Adrenal gland (tissue), 12 donors: ENCODE measurements around the gene SP4. TPM values are rescaled to one million over a fixed set of nuclear protein-coding genes. Genes with fewer than 3 reads are reported as not detected.

Experiments
- DNase-seq, 7 donors: peaks; one replicate each; pipeline ENCODE4 v3.0.0-alpha.2; 2019 to 2020
- H3K27ac ChIP-seq, 5 donors: fragments of 200-600 bp; sonication (generic) in 4 of 5; 1 replicate in 3 of 5; 2 replicates in 2 of 5; pipeline versions ENCODE4 v1.5.1 to v1.8.0; 2016 to 2020; ENCODE audit warnings: mild to moderate bottlenecking in 1 of 5
- H3K27me3 ChIP-seq: fragments of 200-600 bp; 2 replicates; pipeline ENCODE4 v1.8.0; 2021
- H3K36me3 ChIP-seq, 2 donors: fragments of 200-600 bp; replicated peaks in 1 of 2; 1 replicate in 1 of 2; 2 replicates in 1 of 2; pipeline versions ENCODE4 v1.5.1 to v1.8.0; 2018 to 2022
- H3K4me1 ChIP-seq, 2 donors: fragments of 200-600 bp; replicated peaks in 1 of 2; 1 replicate in 1 of 2; 2 replicates in 1 of 2; pipeline versions ENCODE4 v1.5.1 to v1.8.0; 2018 to 2021
- H3K4me3 ChIP-seq, 4 donors: fragments of 200-600 bp; sonication (generic) in 3 of 4; one replicate each; pipeline ENCODE4 v1.5.1; 2016 to 2018
- H3K9me3 ChIP-seq, 3 donors: fragments of 200-600 bp; sonication (generic) in 1 of 3; replicated peaks in 1 of 3; 1 replicate in 2 of 3; 2 replicates in 1 of 3; pipeline versions ENCODE4 v1.5.1 to v1.8.0; 2016 to 2021
- POLR2A ChIP-seq, 2 donors: fragments of 450-650 bp; IDR thresholded peaks; one replicate each; pipeline ENCODE4 v1.6.1; 2017; ENCODE audit warnings: antibody characterized with exemption in 2 of 2, mild to moderate bottlenecking in 2 of 2, moderate library complexity in 1 of 2
- WGBS, 4 donors: extraction: QIAGEN DNeasy Blood & Tissue Kit in 2 of 4; methylation state at CpG; one replicate each; pipeline versions ENCODE4 v1.1.5 to v1.1.7; 2013 to 2017; 5-methylcytosine and 5-hydroxymethylcytosine counted together
- intact Hi-C, 2 donors: fragments of 100-400 bp; cut with DNase I; formaldehyde crosslinking; loops; one replicate each; pipeline versions ENCODE4 v1.14.1 to v1.15.0; 2022 to 2023
- polyA plus RNA-seq, 3 donors: library from polyadenylated mRNA; stranded (reverse); fragments of 200-250 nt in 2 of 3; fragments of 350-450 nt in 1 of 3; fragmentation: Illumina TruSeq in 1 of 3; extraction: RNeasy Lipid Tissue Mini Kit (QIAGEN cat#74804) in 1 of 3; gene quantifications; one replicate each; pipeline ENCODE4 v1.2.3, GENCODE V29; 2013 to 2014
- total RNA-seq, 9 donors: library from RNA; depleted of rRNA in 4 of 9; stranded (reverse); fragments of >200 nt in 4 of 9; fragments of 120-200 nt in 1 of 9; fragmentation: NEBNext Ultra II Directional in 1 of 9; extraction: Animal tissue kit (Norgen Biotek cat#: 25700) in 1 of 9; gene quantifications; one replicate each; pipeline versions ENCODE4 v1.1.0 to v1.2.4, GENCODE V29; 2013 to 2023
- TF ChIP-seq, protein P1 (sequence below), 6 experiments: fragments of 450-650 bp in 4 of 6; fragments of 200-600 bp in 2 of 6; sonication (generic) in 1 of 6; IDR thresholded peaks; 1 replicate in 5 of 6; 2 replicates in 1 of 6; pipeline versions ENCODE4 v1.5.1 to v1.8.0; 2016 to 2021; ENCODE audit warnings: antibody characterized with exemption in 6 of 6, mild to moderate bottlenecking in 2 of 6, moderate library complexity in 1 of 6
- donor health status: healthy with polysubstance abuse.
- donor health status: Bipolar disorder and iron deficiency.
- donor health status: DM: yes; HTN: yes; CAD: no.
- donor health status: DM: no; HTN: no; CAD: no.
- donor health status: DM: no; HTN: no; CAD: no.
- donor health status: DM: yes; HTN: yes; CAD: no.

SP4 gene
- total and polyA plus RNA-seq, 12 donors, result 1.8 to 11.2 (median 6.0) TPM

DNA sequence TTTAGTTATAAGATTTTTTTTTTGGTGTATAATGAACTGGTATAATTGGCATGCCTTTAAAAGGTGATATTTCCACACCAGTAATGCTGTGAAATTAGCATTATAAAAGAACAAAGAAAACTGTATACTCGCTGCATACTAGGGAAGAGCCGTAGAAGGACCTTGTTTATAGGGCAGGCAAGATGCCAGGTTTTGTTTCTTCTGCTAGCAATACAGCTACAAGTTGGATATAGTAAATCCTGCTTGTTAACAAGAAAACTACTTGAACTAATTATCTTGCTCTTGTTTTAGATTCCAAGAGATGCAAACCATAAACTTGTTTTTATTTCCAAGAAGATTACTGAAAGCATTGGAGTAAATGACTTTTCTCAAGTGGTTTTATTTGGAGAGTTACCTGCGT is 116.8 kb downstream of the SP4 start:
- Histone ChIP-seq H3K4me1 (peaks cover 0 to 13% of the 10 kb centered on the region in 2 donors), H3K9me3 (no peaks in the 10 kb centered on the region), H3K27ac (no peak overlapping the region), H3K27me3 (no peaks in the 10 kb centered on the region), H3K4me3 (no peak overlapping the region), H3K36me3 (no peaks in the 10 kb centered on the region)
- TF ChIP-seq, protein P1, sequence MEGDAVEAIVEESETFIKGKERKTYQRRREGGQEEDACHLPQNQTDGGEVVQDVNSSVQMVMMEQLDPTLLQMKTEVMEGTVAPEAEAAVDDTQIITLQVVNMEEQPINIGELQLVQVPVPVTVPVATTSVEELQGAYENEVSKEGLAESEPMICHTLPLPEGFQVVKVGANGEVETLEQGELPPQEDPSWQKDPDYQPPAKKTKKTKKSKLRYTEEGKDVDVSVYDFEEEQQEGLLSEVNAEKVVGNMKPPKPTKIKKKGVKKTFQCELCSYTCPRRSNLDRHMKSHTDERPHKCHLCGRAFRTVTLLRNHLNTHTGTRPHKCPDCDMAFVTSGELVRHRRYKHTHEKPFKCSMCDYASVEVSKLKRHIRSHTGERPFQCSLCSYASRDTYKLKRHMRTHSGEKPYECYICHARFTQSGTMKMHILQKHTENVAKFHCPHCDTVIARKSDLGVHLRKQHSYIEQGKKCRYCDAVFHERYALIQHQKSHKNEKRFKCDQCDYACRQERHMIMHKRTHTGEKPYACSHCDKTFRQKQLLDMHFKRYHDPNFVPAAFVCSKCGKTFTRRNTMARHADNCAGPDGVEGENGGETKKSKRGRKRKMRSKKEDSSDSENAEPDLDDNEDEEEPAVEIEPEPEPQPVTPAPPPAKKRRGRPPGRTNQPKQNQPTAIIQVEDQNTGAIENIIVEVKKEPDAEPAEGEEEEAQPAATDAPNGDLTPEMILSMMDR (IDR thresholded peaks at IDR 0.05), result no peak
- TF ChIP-seq POLR2A (IDR thresholded peaks at IDR 0.05), result no peak
- intact Hi-C loops, result no loop called here
- 57 to 70% (median 65%) methylated on average over 3 of the region's 3 CpGs for WGBS, 4 donors
- peak in 1 of 7 donors; percentile 13 for DNase-seq

DNA sequence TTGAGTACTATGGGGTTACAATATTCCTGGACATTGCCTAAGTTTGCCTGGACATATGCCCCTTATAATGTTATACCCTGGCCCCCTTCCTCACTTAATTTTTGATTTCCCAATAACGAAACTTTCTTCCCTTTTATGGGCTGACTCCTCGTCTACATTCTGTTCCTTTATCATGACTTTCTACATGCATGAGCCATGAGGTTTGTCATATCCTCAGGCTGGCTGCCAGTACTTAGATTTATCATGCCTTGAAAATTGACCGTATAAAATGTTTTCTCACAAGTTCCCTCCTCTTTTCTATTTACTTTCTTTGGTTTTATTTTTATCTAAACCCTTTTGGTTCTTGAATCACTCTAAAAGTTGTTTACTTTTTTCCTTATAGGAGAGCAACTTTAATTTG is 119.6 kb downstream of the SP4 start:
- no peak for DNase-seq
- Histone ChIP-seq H3K4me3 (no peak overlapping the region), H3K4me1 (peaks cover 0 to 13% of the 10 kb centered on the region in 2 donors), H3K36me3 (no peaks in the 10 kb centered on the region), H3K27ac (no peak overlapping the region), H3K9me3 (no peaks in the 10 kb centered on the region), H3K27me3 (no peaks in the 10 kb centered on the region)
- WGBS, 4 donors, result 28 to 34% (median 33%) methylated on average over 3 of the region's 3 CpGs
- intact Hi-C loops, result no loop called here
- TF ChIP-seq POLR2A (IDR thresholded peaks at IDR 0.05), result no peak
- TF ChIP-seq, protein P1 (IDR thresholded peaks at IDR 0.05), result no peak

DNA sequence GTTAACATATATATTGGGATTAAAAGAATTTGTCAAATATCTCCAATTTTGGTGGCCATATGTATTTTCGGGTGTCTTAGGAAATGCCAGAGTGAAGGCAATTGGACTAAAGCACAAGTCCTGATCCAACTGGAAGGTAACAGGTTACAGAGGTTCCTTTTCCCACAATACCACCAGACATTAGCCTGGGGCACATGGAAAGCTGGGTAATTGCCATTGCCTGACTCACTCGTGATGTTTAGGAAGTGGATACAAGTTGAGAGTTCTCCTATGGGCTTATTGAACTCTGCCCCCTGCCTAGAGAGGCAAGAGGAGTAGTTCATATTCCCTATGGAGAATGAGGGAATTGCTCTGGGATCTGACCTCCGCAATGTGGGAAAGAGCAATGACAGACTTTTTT is 120.6 kb downstream of the SP4 start:
- 64 to 92% (median 82%) methylated on average over 3 of the region's 3 CpGs for WGBS, 4 donors
- H3K27me3 ChIP-seq, result no peaks in the 10 kb centered on the region
- intact Hi-C loops, result no loop called here

DNA sequence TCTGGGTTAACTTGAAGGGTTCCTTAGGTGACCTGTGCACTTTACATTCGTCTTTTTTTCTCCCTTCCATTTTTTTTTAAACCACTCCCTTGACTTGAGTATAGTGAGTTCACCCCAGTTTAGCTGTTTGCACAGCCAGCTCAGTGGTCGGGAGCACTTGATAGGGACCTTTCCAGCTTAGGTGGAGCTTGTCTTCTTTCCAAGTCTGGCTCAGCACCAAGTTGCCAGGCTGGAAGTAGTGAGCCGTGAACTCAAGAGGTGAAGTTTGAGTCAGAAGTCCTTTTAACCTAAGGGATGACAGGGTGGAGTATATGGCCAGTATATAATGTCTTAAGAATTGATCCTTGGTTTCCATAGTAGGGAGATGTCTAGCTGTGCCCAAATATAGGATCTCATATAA is 122.2 kb downstream of the SP4 start:
- no peak for TF ChIP-seq POLR2A (IDR thresholded peaks at IDR 0.05)
- TF ChIP-seq, protein P1 (IDR thresholded peaks at IDR 0.05), result no peak
- no peaks in the 10 kb centered on the region for H3K9me3 ChIP-seq
- intact Hi-C loops, result no loop called here
- WGBS, 4 donors, result 81 to 95% (median 91%) methylated on average over 3 of the region's 3 CpGs
- no peak overlapping the region for H3K27ac ChIP-seq
- H3K36me3 ChIP-seq, result no peaks in the 10 kb centered on the region
- H3K4me1 ChIP-seq, result no peaks in the 10 kb centered on the region
- DNase-seq, result no peak
- no peaks in the 10 kb centered on the region for H3K27me3 ChIP-seq
- no peak overlapping the region for H3K4me3 ChIP-seq

More for the DNA sequence above, 120.6 kb downstream of the SP4 start:
- H3K4me1 ChIP-seq, result peaks cover 0 to 7% of the 10 kb centered on the region in 2 donors
- H3K9me3 ChIP-seq, result no peaks in the 10 kb centered on the region
- DNase-seq, result no peak
- H3K4me3 ChIP-seq, result no peak overlapping the region
- TF ChIP-seq, protein P1 (IDR thresholded peaks at IDR 0.05), result no peak
- no peak overlapping the region for H3K27ac ChIP-seq
- no peaks in the 10 kb centered on the region for H3K36me3 ChIP-seq
